ENCODE results near the gene TEAD2.

DNA sequence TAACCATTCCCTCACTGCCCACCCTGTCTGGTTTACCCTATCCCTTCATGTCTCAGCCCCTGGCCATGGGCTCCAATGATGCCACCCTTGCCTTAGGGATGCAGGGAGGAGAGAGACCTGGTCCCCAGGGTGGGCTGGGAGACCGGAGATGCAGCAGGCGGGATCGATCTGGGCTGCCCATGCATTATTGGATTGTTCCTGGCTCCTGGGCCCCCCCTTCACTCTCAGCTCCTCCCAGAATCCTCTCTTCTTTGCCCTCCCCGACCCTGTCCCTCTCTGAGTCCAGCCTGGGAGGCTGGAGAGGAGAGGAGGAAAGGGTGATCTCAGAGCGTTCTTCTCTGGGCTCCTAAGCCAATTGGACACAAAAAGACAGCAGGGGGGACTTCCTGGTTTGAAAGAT, 31.7 kb upstream of the TEAD2 start:
- TF ChIP-seq POLR2A (IDR thresholded peaks at IDR 0.05) (no peak), CTCF (IDR thresholded peaks at IDR 0.05) (no peak)

Data from body of pancreas (tissue), 4 donors.